22Rv1 (cell line): ENCODE measurements around the gene DHRSX.

ENCODE experiments used
- CTCF ChIP-seq: fragments of 450-650 bp; IDR thresholded peaks from 2 replicates; pipeline ENCODE4 v1.5.1; 2017; ENCODE audit warnings: mild to moderate bottlenecking
- ZFX ChIP-seq: fragments of 450-650 bp; IDR thresholded peaks from 2 replicates; pipeline ENCODE4 v1.6.1; 2017; ENCODE audit warnings: antibody characterized with exemption, borderline replicate concordance

- TF ChIP-seq CTCF (no peak), ZFX (no peak)
Measured at GRCh38 chrX:2242326-2242725, 258.4 kb downstream of the DHRSX start.
